ENCODE measurements around the gene MSI2.

DNA sequence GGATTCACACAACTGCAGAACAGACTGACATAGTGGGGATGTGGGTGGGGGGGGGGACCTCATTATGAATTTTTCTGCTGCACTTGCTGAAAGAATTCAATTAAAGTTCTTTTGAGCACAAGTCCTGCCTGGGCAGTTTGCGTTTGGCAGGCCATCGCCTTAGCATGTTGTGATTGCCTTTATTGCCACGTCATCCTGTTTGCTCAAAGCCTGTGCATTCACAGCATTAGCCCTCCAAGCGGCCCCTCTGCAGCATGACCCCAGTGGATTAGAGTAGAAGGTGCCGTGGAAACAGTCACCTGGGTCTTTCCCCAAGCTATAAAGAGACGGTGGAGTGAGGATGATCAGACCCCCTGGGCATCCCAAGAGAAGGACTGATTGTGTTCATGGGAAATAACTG lies 17.2 kb downstream of the MSI2 start:
- TF ChIP-seq BHLHE40 (IDR thresholded peaks at IDR 0.05; ENCODE audit: borderline replicate concordance) (no peak), FOXM1 (IDR thresholded peaks at IDR 0.05; ENCODE audit: borderline replicate concordance) (no peak), FOXK2 (IDR thresholded peaks at IDR 0.05) (no peak), ARNT (IDR thresholded peaks at IDR 0.05) (no peak), SUZ12 (IDR thresholded peaks at IDR 0.05) (no peak), NFRKB (IDR thresholded peaks at IDR 0.05) (no peak), SP1 (IDR thresholded peaks at IDR 0.05) (no peak)

All from HEK293T (cell line).